HEK293T (cell line): ENCODE results near the gene INPP4B.

Experiments
- BHLHE40 ChIP-seq: fragments of 450-650 bp; IDR thresholded peaks from 2 replicates; pipeline ENCODE4 v1.6.1; 2016; ENCODE audit warnings: mild to moderate bottlenecking, moderate library complexity, borderline replicate concordance
- ELF4 ChIP-seq: fragments of 450-650 bp; IDR thresholded peaks from 2 replicates; pipeline ENCODE4 v1.6.1; 2017; ENCODE audit warnings: antibody characterized with exemption
- FOXA1 ChIP-seq: fragments of 450-650 bp; IDR thresholded peaks from 2 replicates; pipeline ENCODE4 v1.6.1; 2016; ENCODE audit warnings: mild to moderate bottlenecking
- FOXM1 ChIP-seq: fragments of 450-650 bp; IDR thresholded peaks from 2 replicates; pipeline ENCODE4 v1.6.1; 2017; ENCODE audit warnings: mild to moderate bottlenecking, borderline replicate concordance
- SP1 ChIP-seq: fragments of 450-650 bp; IDR thresholded peaks from 2 replicates; pipeline ENCODE4 v1.6.1; 2017
- SUZ12 ChIP-seq: fragments of 450-650 bp; IDR thresholded peaks from 2 replicates; pipeline ENCODE4 v1.6.1; 2016; ENCODE audit warnings: mild to moderate bottlenecking
- TARDBP ChIP-seq: fragments of 450-650 bp; IDR thresholded peaks from 2 replicates; pipeline ENCODE4 v1.6.1; 2016
- ZNF384 ChIP-seq: fragments of 450-650 bp; IDR thresholded peaks from 2 replicates; pipeline ENCODE4 v1.6.1; 2016

DNA sequence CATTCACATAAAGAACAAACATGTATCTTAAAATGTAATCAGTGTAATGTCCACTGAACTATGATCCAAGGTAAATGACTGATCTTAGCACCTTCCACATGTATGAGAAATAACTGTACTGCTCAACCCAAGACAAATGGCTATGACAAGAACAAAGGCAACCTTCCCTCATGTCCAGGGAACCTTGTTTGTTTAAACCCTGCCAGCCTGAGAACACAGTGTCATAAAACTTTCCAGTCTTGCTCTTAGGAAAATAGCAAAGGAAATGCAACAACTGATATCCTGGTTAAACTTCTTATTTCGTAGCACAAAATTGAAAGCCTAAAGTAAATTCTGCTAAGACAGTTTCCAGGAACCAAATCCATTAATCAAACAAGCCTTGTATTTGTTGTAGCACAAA, 715.4 kb downstream of the INPP4B start:
- TF ChIP-seq SP1, result no peak
- no peak for TF ChIP-seq ZNF384
- no peak for TF ChIP-seq TARDBP
- TF ChIP-seq ELF4, result no peak
- TF ChIP-seq BHLHE40, result no peak
- no peak for TF ChIP-seq FOXA1
- no peak for TF ChIP-seq SUZ12
- TF ChIP-seq FOXM1, result no peak
